HG02759 (cell line): ENCODE results near the gene CCDC150.
"Not testable (repeated sequence)": the region's sequence is repeated elsewhere in the genome, so short reads cannot be mapped to it uniquely, and the experiment has no call there.

Experiments
- ATAC-seq: cut with Tn5 transposase; IDR thresholded peaks from one replicate; pipeline ENCODE4 v1.9.1; 2021; ENCODE audit warnings: mild to moderate bottlenecking, moderate library complexity; ENCODE audit not compliant: unreplicated experiment

CCDC150 gene

GRCh38 chr2:196630531-196630930, 9.0 kb upstream of the CCDC150 start:
- no peak for ATAC-seq

- no peak for ATAC-seq
These were observed 4.4 kb upstream of the CCDC150 start for GRCh38 chr2:196635156-196635555.

GRCh38 chr2:196638765-196639164, 750 bp upstream of the CCDC150 start:
- no peak for ATAC-seq

DNA sequence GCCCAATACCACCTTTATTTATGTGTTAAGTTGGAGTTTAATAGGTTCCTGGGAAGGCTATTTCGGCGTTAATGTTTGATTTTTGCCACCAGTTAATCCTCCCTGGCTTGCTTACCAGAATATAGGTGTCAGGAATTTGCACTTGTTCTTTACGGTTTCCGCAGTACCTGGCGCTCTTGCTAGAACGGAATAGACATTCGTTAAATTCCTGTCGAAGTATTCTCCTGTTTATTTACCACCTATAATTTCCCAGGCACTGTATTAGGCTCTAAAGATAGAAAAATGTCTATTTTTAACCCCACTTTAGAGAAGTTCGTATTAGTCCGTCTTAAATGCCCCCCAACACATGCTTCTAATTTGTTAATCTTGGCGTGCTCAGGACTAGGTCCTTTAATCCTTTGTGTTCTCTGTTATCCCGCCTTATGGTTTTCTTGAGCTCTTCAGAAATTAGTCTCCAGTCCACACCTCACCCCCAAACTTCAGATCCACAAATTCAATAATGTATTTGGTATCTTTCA, 575 bp downstream of the CCDC150 start:
- no peak for ATAC-seq

GRCh38 chr2:196649202-196649601, 9.7 kb downstream of the CCDC150 start:
- ATAC-seq, result no peak

GRCh38 chr2:196651387-196652094, 12.0 kb downstream of the CCDC150 start:
- no peak for ATAC-seq

DNA sequence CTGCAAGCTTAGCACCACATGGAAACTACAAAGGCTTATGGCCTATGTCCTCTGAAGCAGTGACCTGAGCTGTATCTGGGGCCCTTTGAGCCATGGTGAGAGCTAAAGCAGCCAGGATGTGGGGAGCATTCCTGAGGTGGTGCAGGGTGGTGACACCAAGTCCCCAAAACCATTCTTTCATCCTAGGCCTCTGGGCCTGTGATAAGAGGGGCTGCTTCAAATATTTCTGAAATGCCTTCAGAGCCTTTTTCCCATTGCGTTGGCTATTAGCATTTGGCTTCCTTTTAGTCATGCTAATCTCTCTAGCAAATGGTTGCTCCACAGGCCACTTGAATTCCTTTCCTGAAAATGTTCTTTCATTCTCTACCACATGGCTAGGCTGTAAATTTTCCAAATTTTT, 13.4 kb downstream of the CCDC150 start:
- no peak for ATAC-seq

DNA sequence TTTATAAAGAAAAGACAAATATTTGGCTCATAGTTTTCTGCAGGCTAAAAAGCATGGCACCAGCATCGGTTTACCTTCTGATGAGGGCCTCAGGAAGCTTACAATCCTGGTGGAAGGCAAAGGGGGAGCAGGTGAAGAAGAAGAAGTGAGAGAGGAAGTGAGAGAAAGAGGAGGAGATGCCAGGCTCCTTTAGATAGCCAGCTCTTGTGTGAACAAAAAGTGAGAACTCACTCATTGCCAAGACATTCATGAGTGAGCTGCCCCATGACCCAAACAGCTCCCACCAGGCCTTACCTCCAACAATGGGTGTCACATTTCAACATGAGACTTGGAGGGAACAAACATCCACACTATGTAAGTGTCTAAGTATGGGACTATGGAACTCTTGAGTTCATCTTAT, 14.3 kb downstream of the CCDC150 start:
- ATAC-seq, result no peak

- no peak for ATAC-seq
These were observed 16.2 kb downstream of the CCDC150 start for GRCh38 chr2:196655761-196656160.

DNA sequence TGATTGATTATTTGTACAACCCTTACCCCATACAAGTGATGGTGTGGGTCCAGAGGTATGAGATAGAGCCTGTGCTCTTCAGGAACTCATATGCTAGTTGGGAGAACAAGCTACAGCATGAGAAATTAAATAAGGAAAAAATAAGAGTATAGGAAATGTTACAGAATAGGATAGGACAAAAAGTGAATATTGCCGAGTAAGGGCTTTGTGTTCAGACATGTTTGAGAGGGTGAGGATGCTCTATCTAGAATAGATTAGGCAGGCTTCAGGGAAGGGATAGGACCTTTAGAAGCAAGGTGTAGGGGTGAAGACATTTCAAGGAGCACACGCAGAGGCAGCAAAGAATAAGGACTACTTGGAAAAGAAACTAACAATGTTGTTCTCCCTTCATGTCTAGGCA, 17.8 kb downstream of the CCDC150 start:
- no peak for ATAC-seq

GRCh38 chr2:196659844-196660243, 20.3 kb downstream of the CCDC150 start:
- ATAC-seq, result no peak

GRCh38 chr2:196660244-196660643, 20.7 kb downstream of the CCDC150 start:
- ATAC-seq, result no peak

DNA sequence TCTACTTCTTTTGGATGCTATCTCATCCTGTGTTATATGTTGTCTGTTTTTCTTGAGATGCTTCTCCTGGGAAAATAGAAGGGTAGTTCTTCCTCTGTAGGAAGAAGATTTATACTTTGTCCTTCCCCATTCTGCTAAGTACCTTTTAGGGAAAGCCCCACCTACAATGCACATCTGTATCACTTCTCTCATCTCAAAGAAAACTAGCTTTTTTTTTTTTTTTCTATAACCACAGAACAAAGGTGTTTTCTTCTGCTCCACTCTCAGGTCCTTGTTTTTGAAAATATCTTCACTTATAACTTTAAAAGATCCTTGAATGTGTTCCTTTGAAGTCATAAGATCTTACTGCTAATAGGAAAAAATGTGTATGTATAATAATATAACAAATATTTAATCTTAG, 30.8 kb downstream of the CCDC150 start:
- ATAC-seq, result no peak

DNA sequence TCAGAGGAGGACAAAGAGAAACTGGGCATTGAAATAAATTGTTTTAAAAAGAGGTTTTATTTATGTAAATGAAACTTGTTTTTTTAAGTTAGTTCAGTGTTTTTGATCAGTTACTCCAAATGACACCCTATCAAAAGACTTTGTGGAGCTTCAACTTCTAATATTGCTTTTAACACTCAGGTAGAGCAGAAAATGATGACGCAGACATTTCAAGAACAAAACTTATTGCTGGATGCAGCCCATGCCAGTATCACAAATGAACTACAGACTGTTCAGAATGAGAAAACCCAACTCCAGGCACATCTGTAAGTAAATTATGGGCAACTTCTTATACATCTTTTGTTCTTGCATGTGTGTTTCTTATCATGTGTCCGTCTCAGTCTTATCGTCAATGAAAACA, 36.4 kb downstream of the CCDC150 start:
- ATAC-seq, result no peak

DNA sequence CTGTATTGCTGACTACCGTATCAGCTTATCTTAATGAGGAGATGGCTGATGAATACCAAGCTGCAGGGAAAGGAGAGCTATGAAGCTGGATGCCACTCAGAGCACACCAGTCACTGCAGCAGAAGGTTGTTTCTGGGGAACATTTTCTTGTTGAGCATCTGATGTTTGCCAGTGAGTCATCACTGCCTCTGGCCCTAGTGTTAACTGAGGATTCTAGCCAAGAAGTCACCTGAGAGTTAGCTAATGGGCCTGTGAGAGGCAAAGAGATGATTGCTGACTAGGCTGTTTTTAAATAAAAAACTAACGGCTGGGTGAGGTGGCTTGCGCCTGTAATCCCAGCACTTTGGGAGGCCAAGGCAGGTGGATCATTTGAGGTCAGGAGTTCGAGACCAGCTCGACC, 37.9 kb downstream of the CCDC150 start:
- ATAC-seq, result no peak

- no peak for ATAC-seq
These were observed 39.9 kb downstream of the CCDC150 start for GRCh38 chr2:196679368-196679767.

- no peak for ATAC-seq
These were observed 42.0 kb downstream of the CCDC150 start for GRCh38 chr2:196681510-196681909.

GRCh38 chr2:196685792-196686191, 46.3 kb downstream of the CCDC150 start:
- ATAC-seq, result no peak

DNA sequence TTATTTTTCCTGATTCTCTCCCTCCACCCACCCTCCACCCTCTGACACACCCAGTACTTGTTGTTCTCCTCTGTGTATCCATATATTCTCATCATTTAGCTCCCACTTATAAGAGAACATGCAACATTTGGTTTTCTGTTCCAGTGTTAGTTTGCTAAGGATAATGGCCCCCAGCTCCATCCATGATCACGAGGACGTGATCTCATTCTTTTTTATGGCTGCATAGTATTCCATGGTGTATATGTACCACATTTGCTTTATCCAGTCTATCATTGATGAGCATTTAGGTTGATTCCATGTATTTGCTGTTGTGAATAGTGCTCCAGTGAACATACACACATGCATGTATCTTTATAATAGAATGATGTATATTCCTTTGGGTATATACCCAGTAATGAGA, 47.2 kb downstream of the CCDC150 start:
- ATAC-seq, result not testable (repeated sequence)

GRCh38 chr2:196696423-196697079, 57.0 kb downstream of the CCDC150 start:
- no peak for ATAC-seq

- ATAC-seq, result no peak
These were observed 58.3 kb downstream of the CCDC150 start for GRCh38 chr2:196697825-196698224.

GRCh38 chr2:196702641-196703040, 63.1 kb downstream of the CCDC150 start:
- no peak for ATAC-seq
